Measurements from ENCODE around the gene KLRC2. TPM values are rescaled to one million over a fixed set of nuclear protein-coding genes. Genes with fewer than 3 reads are reported as not detected.
A peak's percentile ranks its signal among the peaks of the same experiment; 100 is the strongest.

Gene KLRC2
- total RNA-seq, 3 donors from 2014 or later (not counting 1 experiment from before 2014, with no cell fraction given): 3.0 to 57.5 (median 11.4) TPM

- H3K27me3 Mint-ChIP-seq (ENCODE audit: low read depth in 2 of 2): no peaks in the 10 kb centered on the region
- DNase-seq: no peak
- H3K9me3 Mint-ChIP-seq: peaks cover 12 to 14% of the 10 kb centered on the region in 2 donors
- no peaks in the 10 kb centered on the region for H3K27me3 ChIP-seq (ENCODE audit: control insufficient read depth, insufficient read depth, low read length)
- H3K27ac ChIP-seq (ENCODE audit: low read length): no peak overlapping the region
- H3K4me3 ChIP-seq (ENCODE audit: low read length): no peak overlapping the region
- WGBS (ENCODE audit: insufficient coverage): 95% methylated on average over 3 of the region's 3 CpGs
- no peaks in the 10 kb centered on the region for H3K36me3 ChIP-seq (ENCODE audit: control insufficient read depth, insufficient read depth, low read length)
- intact Hi-C loops (cut with micrococcal nuclease): no loop called here
- peaks cover 27 to 38% of the 10 kb centered on the region in 2 donors for H3K4me1 Mint-ChIP-seq
- H3K4me3 Mint-ChIP-seq: no peak overlapping the region
- peaks cover 15% of the 10 kb centered on the region for H3K4me1 ChIP-seq (ENCODE audit: control insufficient read depth, insufficient read depth, low read length)
- ATAC-seq: no peak
- peaks cover 11% of the 10 kb centered on the region for H3K9me3 ChIP-seq (ENCODE audit: control insufficient read depth, insufficient read depth, low read length)
- no peak overlapping the region for H3K27ac Mint-ChIP-seq
- peaks cover 45% of the 10 kb centered on the region for H3K36me3 Mint-ChIP-seq
- TF ChIP-seq CTCF (IDR thresholded peaks at IDR 0.05): no peak
These were observed 21.9 kb upstream of the KLRC2 start for GRCh38 chr12:10457760-10458159.

- H3K4me3 ChIP-seq (ENCODE audit: low read length): no peak overlapping the region
- Mint-ChIP-seq H3K27ac (no peak overlapping the region), H3K4me1 (peaks cover 27 to 38% of the 10 kb centered on the region in 2 donors), H3K9me3 (peaks cover 9 to 14% of the 10 kb centered on the region in 2 donors), H3K4me3 (no peak overlapping the region), H3K36me3 (peaks cover 36% of the 10 kb centered on the region), H3K27me3 (ENCODE audit: low read depth in 2 of 2) (no peaks in the 10 kb centered on the region)
- no peak overlapping the region for H3K27ac ChIP-seq (ENCODE audit: low read length)
- peaks cover 15% of the 10 kb centered on the region for H3K4me1 ChIP-seq (ENCODE audit: control insufficient read depth, insufficient read depth, low read length)
- H3K27me3 ChIP-seq (ENCODE audit: control insufficient read depth, insufficient read depth, low read length): no peaks in the 10 kb centered on the region
- no peak for DNase-seq
- H3K36me3 ChIP-seq (ENCODE audit: control insufficient read depth, insufficient read depth, low read length): no peaks in the 10 kb centered on the region
- no peak for TF ChIP-seq CTCF (IDR thresholded peaks at IDR 0.05)
- intact Hi-C loops (cut with micrococcal nuclease): no loop called here
- H3K9me3 ChIP-seq (ENCODE audit: control insufficient read depth, insufficient read depth, low read length): peaks cover 11% of the 10 kb centered on the region
- WGBS (ENCODE audit: insufficient coverage): no CpG with 5 or more reads among the region's 2 CpGs
- ATAC-seq: no peak
These were observed 21.0 kb upstream of the KLRC2 start for GRCh38 chr12:10456856-10457255.

- Mint-ChIP-seq H3K4me1 (peaks cover 27 to 40% of the 10 kb centered on the region in 2 donors), H3K27me3 (ENCODE audit: low read depth in 2 of 2) (no peaks in the 10 kb centered on the region), H3K4me3 (no peak overlapping the region), H3K27ac (no peak overlapping the region), H3K36me3 (peaks cover 32% of the 10 kb centered on the region), H3K9me3 (peaks cover 7 to 14% of the 10 kb centered on the region in 2 donors)
- DNase-seq: no peak
- Histone ChIP-seq H3K27me3 (ENCODE audit: control insufficient read depth, insufficient read depth, low read length) (no peaks in the 10 kb centered on the region), H3K9me3 (ENCODE audit: control insufficient read depth, insufficient read depth, low read length) (peaks cover 11% of the 10 kb centered on the region), H3K4me3 (ENCODE audit: low read length) (no peak overlapping the region), H3K36me3 (ENCODE audit: control insufficient read depth, insufficient read depth, low read length) (no peaks in the 10 kb centered on the region), H3K4me1 (ENCODE audit: control insufficient read depth, insufficient read depth, low read length) (peaks cover 15% of the 10 kb centered on the region), H3K27ac (ENCODE audit: low read length) (no peak overlapping the region)
- TF ChIP-seq CTCF (IDR thresholded peaks at IDR 0.05): no peak
- intact Hi-C loops (cut with micrococcal nuclease): no loop called here
- no peak for ATAC-seq
- no CpG with 5 or more reads among the region's 1 CpG for WGBS (ENCODE audit: insufficient coverage)
These were observed 20.0 kb upstream of the KLRC2 start for GRCh38 chr12:10455766-10456165.

- peaks cover 11% of the 10 kb centered on the region for H3K9me3 ChIP-seq (ENCODE audit: control insufficient read depth, insufficient read depth, low read length)
- H3K4me1 ChIP-seq (ENCODE audit: control insufficient read depth, insufficient read depth, low read length): peaks cover 15% of the 10 kb centered on the region
- peaks cover 6% of the 10 kb centered on the region for H3K36me3 ChIP-seq (ENCODE audit: control insufficient read depth, insufficient read depth, low read length)
- H3K27ac Mint-ChIP-seq: peak overlapping the region; percentile 28 to 90
- peaks cover 7 to 14% of the 10 kb centered on the region in 2 donors for H3K9me3 Mint-ChIP-seq
- no peaks in the 10 kb centered on the region for H3K27me3 ChIP-seq (ENCODE audit: control insufficient read depth, insufficient read depth, low read length)
- H3K27ac ChIP-seq (ENCODE audit: low read length): peak overlapping the region; percentile 20
- peaks cover 26% of the 10 kb centered on the region for H3K36me3 Mint-ChIP-seq
- intact Hi-C loops (cut with micrococcal nuclease): loop anchor here (5.0 kb wide), 5 partner anchors 57 to 217 kb away; partner anchors contain the start of gene KLRD1
- 36% methylated on average over 1 of the region's 1 CpG for WGBS (ENCODE audit: insufficient coverage)
- no peak for TF ChIP-seq CTCF (IDR thresholded peaks at IDR 0.05)
- no peaks in the 10 kb centered on the region for H3K27me3 Mint-ChIP-seq (ENCODE audit: low read depth in 2 of 2)
- H3K4me3 Mint-ChIP-seq: peak overlapping the region; percentile 17
- DNase-seq (no peak), ATAC-seq (peak; percentile 30 to 49 (median 35))
- peaks cover 27 to 47% of the 10 kb centered on the region in 2 donors for H3K4me1 Mint-ChIP-seq
- no peak overlapping the region for H3K4me3 ChIP-seq (ENCODE audit: low read length)
These were observed 18.7 kb upstream of the KLRC2 start for GRCh38 chr12:10454531-10454930.

All from natural killer cell (primary cell).